Right lobe of liver (tissue), 4 donors: ENCODE measurements around the gene PPP4R4.

Source experiments
- POLR2A ChIP-seq: fragments of 450-650 bp; IDR thresholded peaks from one replicate; pipeline ENCODE4 v1.6.1; 2017; ENCODE audit warnings: antibody characterized with exemption, mild to moderate bottlenecking
- TF ChIP-seq, protein P1 (sequence below), 4 donors: fragments of 200-600 bp in 3 of 4; fragments of 450-650 bp in 1 of 4; IDR thresholded peaks; one replicate each; pipeline versions ENCODE4 v1.5.1 to v1.8.0; 2016 to 2022; ENCODE audit warnings: antibody characterized with exemption in 4 of 4, mild to moderate bottlenecking in 2 of 4
- donor health status: DM: no; HTN: no; CAD: no.
- donor health status: DM: no; HTN: no; CAD: no.
- donor health status: DM: no; HTN: yes; CAD: no.

DNA sequence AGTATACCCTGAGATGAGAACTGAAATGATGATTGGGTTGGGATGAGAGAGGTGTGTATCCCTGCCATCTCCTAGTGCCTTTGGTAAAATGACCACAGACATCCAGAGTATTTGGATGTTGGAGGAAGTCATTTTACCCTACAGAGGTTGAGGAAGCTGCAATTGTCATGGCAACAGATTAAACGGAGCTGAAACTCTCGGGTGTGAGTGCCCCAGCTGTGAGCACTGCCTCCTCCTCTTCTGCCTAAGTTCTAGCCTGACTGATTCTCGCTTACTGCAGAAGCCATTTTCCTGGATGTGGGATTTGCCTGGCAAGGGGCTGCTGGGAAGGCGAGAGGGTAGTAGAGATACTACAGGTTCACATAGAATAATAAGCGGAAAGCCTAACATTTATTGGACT, 10.3 kb upstream of the PPP4R4 start:
- TF ChIP-seq POLR2A, result no peak
- TF ChIP-seq, protein P1, sequence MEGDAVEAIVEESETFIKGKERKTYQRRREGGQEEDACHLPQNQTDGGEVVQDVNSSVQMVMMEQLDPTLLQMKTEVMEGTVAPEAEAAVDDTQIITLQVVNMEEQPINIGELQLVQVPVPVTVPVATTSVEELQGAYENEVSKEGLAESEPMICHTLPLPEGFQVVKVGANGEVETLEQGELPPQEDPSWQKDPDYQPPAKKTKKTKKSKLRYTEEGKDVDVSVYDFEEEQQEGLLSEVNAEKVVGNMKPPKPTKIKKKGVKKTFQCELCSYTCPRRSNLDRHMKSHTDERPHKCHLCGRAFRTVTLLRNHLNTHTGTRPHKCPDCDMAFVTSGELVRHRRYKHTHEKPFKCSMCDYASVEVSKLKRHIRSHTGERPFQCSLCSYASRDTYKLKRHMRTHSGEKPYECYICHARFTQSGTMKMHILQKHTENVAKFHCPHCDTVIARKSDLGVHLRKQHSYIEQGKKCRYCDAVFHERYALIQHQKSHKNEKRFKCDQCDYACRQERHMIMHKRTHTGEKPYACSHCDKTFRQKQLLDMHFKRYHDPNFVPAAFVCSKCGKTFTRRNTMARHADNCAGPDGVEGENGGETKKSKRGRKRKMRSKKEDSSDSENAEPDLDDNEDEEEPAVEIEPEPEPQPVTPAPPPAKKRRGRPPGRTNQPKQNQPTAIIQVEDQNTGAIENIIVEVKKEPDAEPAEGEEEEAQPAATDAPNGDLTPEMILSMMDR (IDR thresholded peaks at IDR 0.05), result no peak
